ENCODE measurements around the gene VMP1.

DNA sequence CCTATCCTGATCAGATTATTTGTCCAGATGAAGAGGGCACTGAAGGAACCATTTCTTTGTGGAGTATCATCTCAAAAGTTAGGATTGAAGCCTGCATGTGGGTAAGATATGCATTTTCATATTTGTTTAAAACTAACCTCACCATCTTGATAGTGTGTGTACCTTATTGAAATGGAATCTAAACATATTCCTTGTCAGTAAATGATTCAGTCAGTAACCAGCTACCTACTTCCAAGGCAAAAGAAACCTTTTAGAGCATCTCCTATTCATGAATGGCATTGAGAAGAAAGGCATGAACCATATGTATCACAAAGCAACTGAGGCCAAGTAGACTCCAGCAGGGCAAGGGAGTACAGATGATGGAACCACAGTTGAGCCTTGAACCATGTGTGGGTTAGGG, 57.6 kb downstream of the VMP1 start:
- TF ChIP-seq POLR2A (IDR thresholded peaks at IDR 0.05) (no peak), CTCF (IDR thresholded peaks at IDR 0.05) (no peak), EP300 (IDR thresholded peaks at IDR 0.05) (no peak)

Data from suprapubic skin (tissue), 3 donors.